A172 (cell line): ENCODE data around the gene BCL2. TPM values are rescaled to one million over a fixed set of nuclear protein-coding genes. Genes with fewer than 3 reads are reported as not detected.
"Not testable (repeated sequence)": the region's sequence is repeated elsewhere in the genome, so short reads cannot be mapped to it uniquely, and the experiment has no call there.

Experiments
- DNase-seq: peaks from one replicate; pipeline ENCODE4 v3.0.0-alpha.2; 2015; ENCODE audit warnings: low spot score
- total RNA-seq: library from RNA; depleted of rRNA; stranded (reverse); fragments of >200 nt; shearing (Covaris generic); gene quantifications from 2 replicates; pipeline ENCODE4 v1.2.3, GENCODE V29; 2014

Gene BCL2
- total RNA-seq, 1 experiment from 2014 or later = 2.5 TPM

- DNase-seq = no peak
Measured at GRCh38 chr18:63258749-63259566, 60.6 kb downstream of the BCL2 start.

DNA sequence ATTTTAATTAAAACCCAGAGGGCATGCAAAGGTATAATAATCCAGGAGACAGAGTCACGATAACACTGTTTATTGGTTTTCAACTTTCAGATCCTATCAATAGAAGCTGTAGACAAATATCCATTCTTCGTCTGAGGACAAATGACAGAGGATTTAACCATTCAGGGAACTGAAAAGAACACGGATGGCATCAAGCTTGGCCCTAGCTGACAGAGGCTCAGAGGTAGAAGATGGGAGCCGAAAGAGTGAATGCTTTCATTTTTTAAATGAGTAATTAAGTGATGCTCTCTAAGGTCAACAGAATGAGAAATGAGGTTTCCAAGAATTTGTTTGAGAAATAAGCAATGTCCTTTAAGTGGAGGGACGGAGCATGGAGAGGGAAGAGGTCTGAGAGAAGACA is 62.1 kb downstream of the BCL2 start:
- no peak for DNase-seq

- no peak for DNase-seq
Measured at GRCh38 chr18:63255435-63255834, 64.1 kb downstream of the BCL2 start.

- DNase-seq = no peak
Measured at GRCh38 chr18:63254716-63255399, 64.7 kb downstream of the BCL2 start.

GRCh38 chr18:63253428-63254372 is 65.9 kb downstream of the BCL2 start:
- DNase-seq = peak; percentile 23

GRCh38 chr18:63253014-63253413 is 66.6 kb downstream of the BCL2 start:
- no peak for DNase-seq

GRCh38 chr18:63249771-63250170 is 69.8 kb downstream of the BCL2 start:
- no peak for DNase-seq

DNA sequence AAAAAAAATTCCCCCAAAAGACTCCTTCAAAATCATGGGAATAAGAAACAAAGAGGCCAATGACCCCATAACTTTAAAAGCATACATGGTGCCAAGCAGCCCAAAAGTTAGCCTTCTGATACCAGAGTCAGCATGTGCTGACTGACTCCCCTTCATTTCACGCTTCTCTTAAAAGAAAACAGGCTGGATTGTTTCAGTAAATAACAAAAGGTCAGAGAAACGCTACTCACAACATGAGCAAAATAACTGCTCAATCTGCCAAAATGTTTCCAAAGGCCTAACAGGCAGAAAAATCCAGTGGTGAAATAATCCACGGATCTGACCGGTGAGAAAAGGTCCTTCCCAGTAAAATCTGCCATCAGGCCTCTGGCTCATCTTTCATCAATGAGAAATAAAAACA is 71.6 kb downstream of the BCL2 start:
- no peak for DNase-seq

GRCh38 chr18:63247506-63247905 is 72.1 kb downstream of the BCL2 start:
- no peak for DNase-seq

GRCh38 chr18:63245600-63245999 is 74.0 kb downstream of the BCL2 start:
- no peak for DNase-seq

- no peak for DNase-seq
Measured at GRCh38 chr18:63244607-63245006, 75.0 kb downstream of the BCL2 start.

GRCh38 chr18:63241760-63242159 is 77.8 kb downstream of the BCL2 start:
- no peak for DNase-seq

DNA sequence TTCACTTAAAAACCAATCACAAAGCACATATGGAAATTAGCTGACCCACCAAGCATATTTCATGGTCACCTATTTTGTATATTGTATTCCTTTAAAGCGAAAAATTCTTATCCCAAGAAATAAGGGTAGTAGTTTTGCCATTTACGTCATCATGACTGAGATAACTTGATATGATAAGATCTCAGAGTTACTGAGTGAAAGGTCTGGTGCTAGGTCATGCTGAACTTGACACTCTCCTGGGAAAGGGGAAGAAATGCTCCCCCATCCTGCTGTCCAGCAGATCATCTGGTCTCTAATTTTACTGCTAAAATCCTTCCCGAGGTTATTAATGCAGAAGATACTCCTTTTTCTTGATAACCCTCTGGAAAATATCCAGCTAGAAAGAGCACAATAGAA is 78.3 kb downstream of the BCL2 start:
- DNase-seq = no peak

DNA sequence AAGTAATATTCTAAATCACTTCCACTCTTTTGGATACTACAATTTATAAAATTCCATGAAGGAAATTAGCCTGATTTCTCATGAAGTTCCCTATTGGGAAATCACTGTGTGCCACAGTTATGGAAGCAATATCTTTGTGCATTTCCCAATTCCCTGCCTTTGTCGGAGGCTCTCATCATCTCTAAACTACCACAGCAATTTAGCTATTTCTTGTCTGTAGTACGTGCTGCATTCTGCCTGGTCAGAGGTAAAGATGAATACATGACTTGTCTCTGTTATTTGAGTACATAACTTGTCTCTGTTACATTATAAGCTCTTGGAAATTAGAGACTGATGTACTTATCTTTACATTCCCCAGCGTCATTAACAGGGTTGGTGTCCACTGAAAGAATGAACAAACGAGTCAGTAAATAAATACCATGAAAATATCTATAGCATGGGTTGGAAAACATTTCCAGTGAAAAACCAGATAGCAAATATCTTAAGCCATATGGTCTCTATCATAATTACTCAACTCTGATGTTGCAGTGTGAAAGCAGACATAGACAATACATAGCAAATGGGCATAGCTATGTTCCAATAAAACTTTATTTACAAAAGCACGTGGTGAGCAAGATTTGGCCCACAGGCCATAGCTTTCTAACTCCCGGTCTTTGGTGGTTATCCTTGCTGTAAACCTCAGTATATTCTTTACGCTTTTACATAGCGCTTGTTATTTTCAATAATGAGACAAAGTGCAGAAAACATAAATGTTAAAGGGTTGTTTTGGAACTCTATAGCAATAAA is 78.8 kb downstream of the BCL2 start:
- no peak for DNase-seq

DNA sequence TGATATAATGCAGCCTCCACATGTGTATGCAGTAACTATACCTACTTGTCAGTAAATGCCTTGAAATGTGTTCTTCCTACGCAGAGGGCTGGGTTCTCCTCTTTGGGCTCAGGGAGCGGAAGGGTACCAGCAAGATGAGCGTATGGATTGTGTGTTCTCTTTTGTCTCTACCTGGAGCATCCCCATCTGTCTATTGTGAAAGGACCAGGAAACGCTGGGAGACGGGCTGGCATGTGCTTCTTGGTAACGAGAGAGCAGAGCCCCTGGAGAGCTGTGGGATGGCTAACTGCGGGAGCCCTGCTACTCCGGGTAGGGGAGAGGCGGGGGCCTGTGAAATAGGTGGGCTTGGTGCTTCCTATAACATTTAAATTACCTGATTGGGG is 80.9 kb downstream of the BCL2 start:
- no peak for DNase-seq

GRCh38 chr18:63237881-63238692 is 81.5 kb downstream of the BCL2 start:
- peak; percentile 79 for DNase-seq

- no peak for DNase-seq
Measured at GRCh38 chr18:63236921-63237846, 82.4 kb downstream of the BCL2 start.

- no peak for DNase-seq
Measured at GRCh38 chr18:63236406-63236805, 83.2 kb downstream of the BCL2 start.

DNA sequence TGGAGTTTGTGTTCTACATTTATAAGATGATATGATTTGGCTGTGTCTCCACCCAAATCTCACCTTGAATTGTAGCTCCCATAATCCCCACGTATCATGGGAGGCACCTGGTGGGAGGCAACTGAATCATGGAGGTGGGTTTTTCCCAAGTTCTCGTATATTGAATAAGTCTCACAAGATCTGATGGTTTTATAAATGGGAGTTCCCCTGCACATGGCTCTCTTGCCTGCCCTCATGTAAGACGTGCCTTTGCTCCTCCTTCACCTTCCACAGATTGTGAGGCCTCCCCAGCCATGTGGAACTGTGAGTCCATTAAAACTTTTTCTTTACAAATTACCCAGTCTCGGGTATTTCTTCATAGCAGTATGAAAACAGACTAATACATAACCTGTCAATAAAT is 83.6 kb downstream of the BCL2 start:
- not testable (repeated sequence) for DNase-seq
